ENCODE results near the gene WIPF3.

DNA sequence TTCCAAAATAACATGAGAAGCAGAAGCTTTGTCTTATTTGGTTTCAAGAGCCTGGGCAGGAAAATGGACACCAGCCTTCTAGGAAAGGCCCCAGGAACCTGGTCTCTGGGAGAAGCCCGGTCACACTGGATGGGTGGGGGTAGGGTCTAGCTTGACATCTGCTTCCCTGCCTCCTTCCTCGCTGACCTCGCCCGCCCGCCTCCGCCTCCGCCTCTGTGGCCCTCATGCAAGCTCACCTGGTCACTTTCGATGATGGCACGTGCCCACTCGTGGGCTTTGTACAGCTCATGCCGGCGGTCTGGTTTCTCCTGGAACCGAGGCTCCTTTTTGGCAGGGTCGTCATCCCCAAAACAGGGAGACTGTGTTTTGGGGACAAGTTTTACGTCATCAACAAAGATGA, 119.9 kb downstream of the WIPF3 start:
- TF ChIP-seq, protein P1, sequence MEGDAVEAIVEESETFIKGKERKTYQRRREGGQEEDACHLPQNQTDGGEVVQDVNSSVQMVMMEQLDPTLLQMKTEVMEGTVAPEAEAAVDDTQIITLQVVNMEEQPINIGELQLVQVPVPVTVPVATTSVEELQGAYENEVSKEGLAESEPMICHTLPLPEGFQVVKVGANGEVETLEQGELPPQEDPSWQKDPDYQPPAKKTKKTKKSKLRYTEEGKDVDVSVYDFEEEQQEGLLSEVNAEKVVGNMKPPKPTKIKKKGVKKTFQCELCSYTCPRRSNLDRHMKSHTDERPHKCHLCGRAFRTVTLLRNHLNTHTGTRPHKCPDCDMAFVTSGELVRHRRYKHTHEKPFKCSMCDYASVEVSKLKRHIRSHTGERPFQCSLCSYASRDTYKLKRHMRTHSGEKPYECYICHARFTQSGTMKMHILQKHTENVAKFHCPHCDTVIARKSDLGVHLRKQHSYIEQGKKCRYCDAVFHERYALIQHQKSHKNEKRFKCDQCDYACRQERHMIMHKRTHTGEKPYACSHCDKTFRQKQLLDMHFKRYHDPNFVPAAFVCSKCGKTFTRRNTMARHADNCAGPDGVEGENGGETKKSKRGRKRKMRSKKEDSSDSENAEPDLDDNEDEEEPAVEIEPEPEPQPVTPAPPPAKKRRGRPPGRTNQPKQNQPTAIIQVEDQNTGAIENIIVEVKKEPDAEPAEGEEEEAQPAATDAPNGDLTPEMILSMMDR (IDR thresholded peaks at IDR 0.05; ENCODE audit: insufficient read depth, low read length) = no peak
- no peak for TF ChIP-seq SPI1 (IDR thresholded peaks at IDR 0.05; ENCODE audit: borderline replicate concordance, low read depth)

Data from HL-60 (cell line).